ENCODE results near the gene COPS7A. TPM values are rescaled to one million over a fixed set of nuclear protein-coding genes. Genes with fewer than 3 reads are reported as not detected.

COPS7A gene
- total RNA-seq, result 47.4 TPM

- DNase-seq (ENCODE audit: low spot score) (peak; percentile 98), ATAC-seq (peak; percentile 99)
- intact Hi-C loops (cut with DNase I), result no loop called here
Observed at GRCh38 chr12:6723607-6724408, at the start of gene COPS7A. TSS of gene COPS7A (plus strand) at chr12:6724046. CDS start at chr12:6724657, 611 bp downstream.

- intact Hi-C loops (cut with DNase I), result no loop called here
- DNase-seq (ENCODE audit: low spot score) (no peak), ATAC-seq (no peak)
Observed at GRCh38 chr12:6676962-6677361, 46.9 kb upstream of the COPS7A start.

- intact Hi-C loops (cut with DNase I), result no loop called here
- ATAC-seq (no peak), DNase-seq (ENCODE audit: low spot score) (no peak)
Observed at GRCh38 chr12:6684609-6685008, 39.2 kb upstream of the COPS7A start.

- intact Hi-C loops (cut with DNase I), result no loop called here
- no peak for DNase-seq (ENCODE audit: low spot score)
- no peak for ATAC-seq
Observed at GRCh38 chr12:6685814-6686213, 38.0 kb upstream of the COPS7A start.

GRCh38 chr12:6688543-6688998 lies 35.3 kb upstream of the COPS7A start:
- intact Hi-C loops (cut with DNase I), result no loop called here
- ATAC-seq (peak; percentile 1), DNase-seq (ENCODE audit: low spot score) (peak; percentile 79)

GRCh38 chr12:6688999-6689882 lies 34.6 kb upstream of the COPS7A start, which contains the start of gene ZNF384:
TSS of gene ZNF384 (minus strand) at chr12:6689375. CDS start at chr12:6679520, 9,855 bp downstream.
- intact Hi-C loops (cut with DNase I), result no loop called here
- DNase-seq (ENCODE audit: low spot score) (peak; percentile 97), ATAC-seq (peak; percentile 97)

GRCh38 chr12:6691473-6691872 lies 32.4 kb upstream of the COPS7A start:
- DNase-seq (ENCODE audit: low spot score) (no peak), ATAC-seq (no peak)
- intact Hi-C loops (cut with DNase I), result no loop called here

- intact Hi-C loops (cut with DNase I), result no loop called here
- DNase-seq (ENCODE audit: low spot score) (no peak), ATAC-seq (no peak)
Observed at GRCh38 chr12:6692888-6693287, 31.0 kb upstream of the COPS7A start.

GRCh38 chr12:6693832-6694355 lies 30.0 kb upstream of the COPS7A start:
- DNase-seq (ENCODE audit: low spot score) (no peak), ATAC-seq (no peak)
- intact Hi-C loops (cut with DNase I), result no loop called here

- intact Hi-C loops (cut with DNase I), result no loop called here
- DNase-seq (ENCODE audit: low spot score) (no peak), ATAC-seq (no peak)
Observed at GRCh38 chr12:6694701-6695100, 29.1 kb upstream of the COPS7A start.

GRCh38 chr12:6695313-6696045 lies 28.4 kb upstream of the COPS7A start:
- intact Hi-C loops (cut with DNase I), result no loop called here
- DNase-seq (ENCODE audit: low spot score) (no peak), ATAC-seq (no peak)

GRCh38 chr12:6696690-6697583 lies 26.9 kb upstream of the COPS7A start:
- no peak for DNase-seq (ENCODE audit: low spot score)
- no peak for ATAC-seq
- intact Hi-C loops (cut with DNase I), result no loop called here

- intact Hi-C loops (cut with DNase I), result no loop called here
- ATAC-seq, result no peak
- no peak for DNase-seq (ENCODE audit: low spot score)
Observed at GRCh38 chr12:6697584-6698351, 26.1 kb upstream of the COPS7A start.

GRCh38 chr12:6698352-6699046 lies 25.3 kb upstream of the COPS7A start:
- ATAC-seq (no peak), DNase-seq (ENCODE audit: low spot score) (no peak)
- intact Hi-C loops (cut with DNase I), result no loop called here

GRCh38 chr12:6699259-6699988 lies 24.4 kb upstream of the COPS7A start:
- intact Hi-C loops (cut with DNase I), result no loop called here
- no peak for ATAC-seq
- DNase-seq (ENCODE audit: low spot score), result no peak

- ATAC-seq (peak; percentile 39), DNase-seq (ENCODE audit: low spot score) (no peak)
- intact Hi-C loops (cut with DNase I), result no loop called here
Observed at GRCh38 chr12:6699989-6700645, 23.7 kb upstream of the COPS7A start.
